ENCODE measurements around the gene SDCBP2.

SDCBP2 gene

DNA sequence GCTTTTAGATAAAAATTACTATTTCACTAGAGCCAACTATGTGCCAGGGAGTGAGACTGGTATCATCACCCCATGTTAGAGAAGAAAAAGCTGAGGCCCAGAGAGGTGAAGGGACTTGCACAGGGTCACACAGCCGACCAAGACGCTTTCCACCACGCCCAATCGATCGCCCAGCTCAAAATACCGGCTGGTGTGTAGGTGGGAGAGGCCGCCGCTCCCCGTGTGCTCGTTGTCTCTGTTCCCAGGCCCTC, 63.1 kb downstream of the SDCBP2 start:
- no peak for FAIRE-seq
- TF ChIP-seq POLR2A (IDR thresholded peaks at IDR 0.05; ENCODE audit: low read depth, low read length): no peak

DNA sequence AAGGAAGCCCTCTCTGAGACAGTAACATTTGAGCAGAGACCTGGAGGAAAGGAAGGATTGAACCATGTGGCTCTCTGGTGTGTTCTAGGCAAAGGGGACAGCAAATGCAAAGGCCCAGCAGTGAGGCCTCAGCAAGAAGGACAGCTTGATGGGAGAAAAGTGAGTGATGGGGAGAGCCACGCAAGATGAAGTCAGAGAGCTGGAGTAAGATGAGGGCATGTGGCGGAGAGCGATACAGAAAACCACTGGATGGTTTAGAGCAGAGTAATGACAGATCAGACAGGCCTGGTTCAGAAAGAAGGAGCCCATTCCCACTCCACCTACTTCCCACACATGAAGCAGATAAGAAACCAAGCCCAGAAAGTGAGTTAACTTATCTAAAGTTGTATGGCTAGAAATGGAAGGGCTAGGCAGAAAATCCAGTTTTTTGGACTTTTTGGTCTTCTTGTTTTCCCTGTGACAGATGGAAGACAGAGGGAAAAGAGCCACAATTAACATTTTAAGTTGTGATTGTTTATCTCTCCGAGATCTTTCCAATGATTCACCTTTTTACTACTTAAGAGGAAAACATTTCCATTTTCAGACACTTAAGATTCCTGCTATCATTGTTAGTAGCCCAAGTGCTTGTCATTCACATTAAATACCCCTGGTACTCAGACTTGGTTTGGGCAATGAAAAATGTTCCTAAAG, 63.6 kb downstream of the SDCBP2 start:
- FAIRE-seq: no peak
- DNase-seq (ENCODE audit: insufficient read length, low spot score): no peak
- TF ChIP-seq POLR2A (IDR thresholded peaks at IDR 0.05; ENCODE audit: low read depth, low read length): no peak

More for the DNA sequence above, 63.1 kb downstream of the SDCBP2 start:
- DNase-seq (ENCODE audit: insufficient read length, low spot score): no peak

DNA sequence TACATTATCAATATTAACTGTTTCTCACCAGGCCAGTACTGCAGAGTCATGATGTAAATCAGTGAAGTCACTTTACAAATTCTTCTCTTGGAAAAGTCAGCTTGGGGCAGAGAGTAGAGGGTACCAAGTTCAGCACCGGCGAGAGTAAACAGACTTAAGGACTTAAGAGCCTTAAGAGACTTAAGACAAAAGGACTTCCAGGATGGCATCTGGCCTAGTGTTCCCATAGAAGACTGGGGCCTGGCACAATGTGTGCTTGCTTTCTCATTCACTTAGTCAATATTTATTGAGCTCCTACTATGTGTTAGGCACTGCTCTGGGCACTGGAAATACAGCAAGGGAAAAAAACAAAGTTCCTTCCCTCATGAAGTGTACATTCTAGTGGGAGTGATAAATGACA, 64.2 kb downstream of the SDCBP2 start:
- no peak for TF ChIP-seq POLR2A (IDR thresholded peaks at IDR 0.05; ENCODE audit: low read depth, low read length)
- DNase-seq (ENCODE audit: insufficient read length, low spot score) (no peak), FAIRE-seq (no peak)

DNA sequence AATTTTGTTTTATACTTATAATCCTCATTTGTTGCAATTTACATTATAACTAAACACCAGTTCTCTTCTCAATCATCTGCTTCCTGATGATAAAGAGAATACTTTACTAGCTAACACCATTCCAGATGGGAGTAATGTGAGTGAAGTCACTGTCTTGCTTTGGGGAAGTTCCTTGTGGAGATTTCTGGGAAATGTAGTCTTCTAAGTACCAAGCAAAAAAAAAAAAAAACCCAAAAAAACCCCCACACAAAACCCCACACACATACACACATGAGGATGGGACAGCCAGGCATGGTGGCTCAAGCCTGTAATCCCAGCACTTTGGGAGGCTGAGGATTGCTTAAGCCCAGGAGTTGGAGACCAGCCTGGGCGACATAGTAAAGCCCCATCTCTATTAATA, 65.1 kb downstream of the SDCBP2 start:
- DNase-seq (ENCODE audit: insufficient read length, low spot score) (no peak), FAIRE-seq (no peak)
- TF ChIP-seq POLR2A (IDR thresholded peaks at IDR 0.05; ENCODE audit: low read depth, low read length): no peak
